ENCODE data around the gene LRRIQ1.

- TF ChIP-seq CTCF (IDR thresholded peaks at IDR 0.05; ENCODE audit: poor library complexity, severe bottlenecking) (no peak), EZH2 (IDR thresholded peaks at IDR 0.05; ENCODE audit: borderline replicate concordance, insufficient read depth, low read length, poor library complexity, severe bottlenecking) (no peak)
Observed at GRCh38 chr12:85147331-85147730, 111.2 kb downstream of the LRRIQ1 start.
